ENCODE results near the gene BCL2L12.

The BCL2L12 gene

DNA sequence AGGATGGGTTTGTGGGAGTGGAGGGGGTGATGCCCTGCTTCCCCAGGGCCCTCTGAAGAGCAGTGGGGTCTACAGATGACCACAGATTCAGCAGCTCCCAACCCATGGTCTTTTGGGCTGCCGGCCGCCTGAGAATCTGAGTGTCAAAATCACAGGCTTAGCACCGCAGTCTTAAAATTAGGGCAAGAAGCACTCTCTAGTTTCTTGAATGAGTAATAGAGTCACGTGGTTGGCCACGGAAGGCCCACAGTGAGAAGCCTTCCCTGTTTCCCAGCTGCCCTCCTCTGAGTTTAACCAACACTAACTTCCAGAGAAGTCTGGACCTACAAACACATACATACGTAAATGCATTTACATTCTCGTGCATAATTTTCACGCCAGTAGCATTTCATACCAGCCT, 16.5 kb downstream of the BCL2L12 start:
- DNase-seq (ENCODE audit: low read depth, low spot score): no peak
- H3K27ac ChIP-seq: no peak overlapping the region

- no peak for DNase-seq (ENCODE audit: low read depth, low spot score)
- H3K27ac ChIP-seq: no peak overlapping the region
Observed at GRCh38 chr19:49683814-49684250, 18.1 kb downstream of the BCL2L12 start.

DNA sequence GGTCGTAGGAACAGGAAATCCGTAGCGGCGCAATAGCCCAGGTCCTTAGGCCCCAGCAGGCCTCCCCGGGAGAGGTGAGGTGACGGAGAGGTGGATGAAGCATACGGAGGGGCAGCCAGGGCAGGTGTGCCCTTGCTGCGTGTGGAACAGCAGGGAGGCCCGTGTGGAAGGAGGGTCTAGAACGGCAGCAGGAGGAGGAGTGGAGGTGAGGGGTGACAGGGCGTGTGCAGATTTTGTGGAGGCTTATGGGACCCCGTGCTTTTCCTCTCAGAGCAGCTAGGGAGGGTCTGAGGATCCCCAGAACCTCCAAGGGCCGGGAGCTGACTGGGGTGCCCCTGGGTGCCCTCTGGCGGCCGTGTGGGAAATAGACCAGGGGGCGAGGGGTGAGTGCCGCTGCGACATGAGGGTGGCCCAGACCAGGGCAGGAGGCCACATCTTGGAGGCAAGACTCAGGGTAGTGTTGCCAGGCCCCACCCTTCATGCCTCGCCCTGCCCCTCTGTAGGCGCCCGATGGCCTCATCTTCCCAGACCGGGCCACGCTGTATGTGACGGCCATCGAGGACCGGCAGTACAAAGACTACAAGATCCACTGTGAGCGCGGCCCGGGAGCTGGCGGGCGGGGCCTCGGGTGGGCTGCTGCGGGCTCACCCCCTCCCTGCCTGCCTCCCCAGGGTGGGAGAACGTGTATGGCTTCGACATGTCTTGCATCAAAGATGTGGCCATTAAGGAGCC, 18.7 kb downstream of the BCL2L12 start:
- no peak overlapping the region for H3K27ac ChIP-seq
- no peak for DNase-seq (ENCODE audit: low read depth, low spot score)

DNA sequence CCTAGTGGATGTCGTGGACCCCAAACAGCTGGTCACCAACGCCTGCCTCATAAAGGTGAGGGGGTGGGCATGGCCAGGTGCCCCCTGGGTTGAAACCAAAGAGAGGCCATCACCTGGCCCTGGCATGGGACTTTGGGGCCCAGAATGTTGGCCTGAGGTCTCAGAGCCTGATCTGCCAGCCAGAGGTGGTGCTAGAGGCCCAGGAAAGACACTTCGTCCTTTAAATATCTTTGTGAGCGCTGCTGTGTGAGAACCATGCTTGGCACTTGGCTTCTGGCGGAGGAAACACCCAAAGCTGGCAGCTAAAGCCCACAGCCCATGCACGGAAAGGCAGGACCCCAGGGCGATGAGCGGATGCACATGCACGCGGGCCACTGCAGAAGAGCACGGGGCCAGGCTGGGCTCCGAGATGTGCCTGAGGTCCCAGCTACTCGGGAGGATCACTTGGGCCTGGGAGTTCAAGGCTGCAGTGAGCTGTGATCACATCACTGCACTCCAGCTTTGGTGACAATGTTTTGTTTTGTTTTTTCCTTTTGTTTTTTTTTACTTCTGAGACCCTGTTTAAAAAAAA, 19.3 kb downstream of the BCL2L12 start:
- no peak for DNase-seq (ENCODE audit: low read depth, low spot score)
- H3K27ac ChIP-seq: no peak overlapping the region

- DNase-seq (ENCODE audit: low read depth, low spot score): no peak
- H3K27ac ChIP-seq: no peak overlapping the region
Observed at GRCh38 chr19:49685845-49686332, 20.2 kb downstream of the BCL2L12 start.

DNA sequence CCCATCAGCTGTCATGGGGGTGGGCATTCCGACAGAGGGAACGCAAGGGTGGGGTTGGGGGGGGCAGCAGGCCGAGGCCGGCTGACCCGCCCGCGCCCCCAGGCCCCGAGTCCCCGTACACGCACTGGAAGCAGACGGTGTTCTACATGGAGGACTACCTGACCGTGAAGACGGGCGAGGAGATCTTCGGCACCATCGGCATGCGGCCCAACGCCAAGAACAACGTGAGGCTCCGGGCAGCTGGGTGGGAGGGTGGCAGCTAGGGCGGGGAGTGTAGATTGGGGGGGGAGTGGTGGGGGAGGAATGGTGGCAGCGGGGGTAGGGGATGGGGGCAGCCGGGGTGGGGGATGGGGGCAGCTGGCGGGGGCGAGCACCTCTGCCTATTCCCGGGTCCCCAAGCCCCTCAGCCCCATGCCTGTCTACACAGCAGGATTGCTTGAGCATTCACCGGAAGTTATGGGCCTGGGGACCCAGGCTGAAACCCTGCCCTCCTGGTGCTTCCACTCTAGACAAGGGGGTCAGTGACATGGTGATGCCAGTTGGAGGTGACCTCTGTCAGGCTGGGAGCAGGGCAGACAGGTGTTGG, 20.9 kb downstream of the BCL2L12 start:
- H3K27ac ChIP-seq: no peak overlapping the region
- DNase-seq (ENCODE audit: low read depth, low spot score): no peak

GRCh38 chr19:49687150-49687549, 21.4 kb downstream of the BCL2L12 start:
- DNase-seq (ENCODE audit: low read depth, low spot score): no peak
- H3K27ac ChIP-seq: no peak overlapping the region

GRCh38 chr19:49687566-49688316, 22.0 kb downstream of the BCL2L12 start:
- no peak for DNase-seq (ENCODE audit: low read depth, low spot score)
- no peak overlapping the region for H3K27ac ChIP-seq

GRCh38 chr19:49688531-49689132, 22.9 kb downstream of the BCL2L12 start:
- H3K27ac ChIP-seq: no peak overlapping the region
- DNase-seq (ENCODE audit: low read depth, low spot score): no peak

DNA sequence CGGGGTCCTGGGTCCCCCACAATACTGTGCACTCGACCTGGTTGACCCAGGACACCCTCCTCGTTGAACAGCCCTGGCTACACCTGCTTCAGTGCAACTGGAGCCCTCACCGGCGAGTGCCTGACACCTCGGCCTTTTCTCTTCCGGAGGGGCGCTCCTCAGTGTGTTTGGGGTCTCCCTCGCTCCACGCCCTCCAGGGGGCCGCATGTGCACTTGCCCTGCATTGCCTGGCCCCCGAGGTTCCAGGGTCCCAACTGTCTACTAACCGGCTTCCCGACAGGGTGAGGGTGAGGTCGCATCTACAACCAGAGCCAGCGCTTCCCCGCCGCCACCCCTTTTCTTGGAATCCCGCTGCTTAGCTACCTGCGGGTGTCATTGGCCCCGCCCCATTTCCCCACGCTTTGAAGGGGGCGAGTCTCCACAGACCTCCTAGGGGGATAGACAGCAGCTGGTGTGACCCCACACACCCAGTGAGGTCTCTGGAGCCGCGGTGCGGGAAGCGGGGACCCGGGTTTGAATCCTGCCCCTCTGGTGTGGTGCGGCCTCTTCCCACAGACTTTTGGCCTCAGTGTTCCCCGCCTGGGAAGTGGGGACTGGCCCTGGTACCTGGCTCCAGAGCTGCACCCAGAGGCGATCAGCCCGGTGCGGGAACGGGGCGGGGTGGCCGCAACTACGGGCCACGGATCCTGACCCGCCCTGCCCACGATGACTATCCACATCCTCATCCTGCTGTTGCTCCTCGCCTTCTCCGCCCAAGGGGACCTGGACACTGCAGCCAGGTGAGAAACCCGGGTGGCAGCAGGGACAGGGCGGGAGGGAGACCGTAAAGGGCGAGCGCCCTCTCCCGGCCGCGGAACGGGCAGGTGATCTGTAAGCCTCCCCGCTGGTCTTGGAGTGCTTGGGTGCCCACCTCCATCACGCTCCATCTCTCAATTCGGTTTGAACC, 23.7 kb downstream of the BCL2L12 start, which contains the start of gene ADM5:
TSS of gene ADM5 (plus strand) at position 462 of the 946 bp plus-strand sequence. CDS start at position 706, 244 bp downstream.
- DNase-seq (ENCODE audit: low read depth, low spot score): no peak
- H3K27ac ChIP-seq: no peak within 1 kb of the TSS

- DNase-seq (ENCODE audit: low read depth, low spot score): no peak
- H3K27ac ChIP-seq: no peak overlapping the region
Observed at GRCh38 chr19:49690079-49690655, 24.4 kb downstream of the BCL2L12 start.

- DNase-seq (ENCODE audit: low read depth, low spot score): no peak
- no peak within 1 kb of the TSS for H3K27ac ChIP-seq
Observed at GRCh38 chr19:49690656-49691242, 25.0 kb downstream of the BCL2L12 start, which contains the start of gene CPT1C. CPT1C (plus strand) TSS chr19:49691116; CDS start chr19:49692253, 1,137 bp downstream.

GRCh38 chr19:49691243-49692146, 25.8 kb downstream of the BCL2L12 start:
- H3K27ac ChIP-seq: no peak overlapping the region
- DNase-seq (ENCODE audit: low read depth, low spot score): no peak

DNA sequence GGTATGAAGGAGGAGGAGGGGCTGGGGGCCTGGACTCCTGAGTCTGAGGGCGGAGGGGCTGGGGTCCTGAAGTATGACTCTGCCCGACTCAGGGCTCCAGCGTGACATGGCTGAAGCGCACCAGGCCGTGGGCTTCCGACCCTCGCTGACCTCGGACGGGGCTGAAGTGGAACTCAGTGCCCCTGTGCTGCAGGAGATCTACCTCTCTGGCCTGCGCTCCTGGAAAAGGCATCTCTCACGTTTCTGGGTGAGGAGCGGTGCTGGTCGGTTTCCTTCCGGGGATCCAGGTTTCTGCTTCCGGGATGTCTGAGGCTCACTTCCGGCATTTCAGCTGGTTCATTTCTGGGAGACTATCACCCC, 26.4 kb downstream of the BCL2L12 start:
- H3K27ac ChIP-seq: no peak overlapping the region
- DNase-seq (ENCODE audit: low read depth, low spot score): no peak

DNA sequence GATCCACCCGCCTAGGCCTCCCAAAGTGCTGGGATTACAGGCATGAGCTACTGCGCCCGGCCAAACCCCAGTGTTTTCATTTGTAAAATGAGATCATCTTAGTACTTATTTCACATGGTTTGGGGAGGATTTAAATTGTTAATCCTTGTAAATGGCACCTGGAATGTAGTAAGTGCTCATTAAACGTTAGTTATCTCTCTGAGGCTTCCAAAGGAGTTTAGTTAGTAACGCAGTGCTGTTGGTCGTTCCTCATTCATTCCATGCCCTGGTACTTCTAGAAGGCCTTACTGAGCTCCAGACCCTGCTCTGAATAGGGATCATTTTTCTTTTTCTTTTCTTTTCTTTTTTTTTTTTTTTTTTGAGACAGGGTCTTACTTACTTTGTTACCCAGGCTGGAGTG, 30.4 kb downstream of the BCL2L12 start:
- no peak for DNase-seq (ENCODE audit: low read depth, low spot score)
- H3K27ac ChIP-seq: no peak overlapping the region

GRCh38 chr19:49696865-49697264, 31.1 kb downstream of the BCL2L12 start:
- DNase-seq (ENCODE audit: low read depth, low spot score): no peak
- H3K27ac ChIP-seq: no peak overlapping the region

DNA sequence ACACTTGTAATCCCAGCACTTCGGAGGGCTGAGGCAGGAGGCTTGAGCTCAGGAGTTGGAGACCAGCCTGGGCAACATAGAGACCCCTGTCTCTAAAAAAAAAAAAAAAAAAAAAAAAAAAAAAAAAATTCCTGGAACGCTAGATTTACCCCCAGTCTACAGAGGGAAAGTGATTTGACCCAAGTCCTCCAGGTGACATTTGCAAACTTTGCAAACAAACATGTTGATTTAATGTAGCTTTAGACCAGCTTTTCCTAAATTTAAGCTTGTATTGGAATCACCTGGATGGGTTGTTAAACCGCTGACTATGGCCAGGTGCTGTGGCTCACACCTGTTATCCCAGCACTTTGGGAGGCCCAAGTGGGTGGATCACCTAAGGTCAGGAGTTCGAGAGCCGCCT, 33.6 kb downstream of the BCL2L12 start:
- no peak overlapping the region for H3K27ac ChIP-seq
- no peak for DNase-seq (ENCODE audit: low read depth, low spot score)

Measured in epithelial cell of prostate (primary cell).